Mesenchymal stem cell (in vitro differentiated cells and primary cell): ENCODE results near the gene JMJD8.

Source experiments
- DNase-seq: peaks from one replicate; pipeline ENCODE4 v3.0.0-alpha.2; 2013
- H2AFZ ChIP-seq: one replicate; pipeline ENCODE4 v1.6.1; 2013; ENCODE audit warnings: low read depth, mild to moderate bottlenecking, control low read depth, inconsistent platforms, low read length, moderate library complexity
- H2AK5ac ChIP-seq: 2 replicates; pipeline ENCODE4 v1.6.1; 2013; ENCODE audit warnings: low read length, moderate library complexity, mild to moderate bottlenecking, inconsistent platforms; ENCODE audit not compliant: severe bottlenecking
- H2BK120ac ChIP-seq: one replicate; pipeline ENCODE4 v1.6.1; 2013; ENCODE audit warnings: low read depth, mild to moderate bottlenecking, inconsistent platforms, low read length, moderate library complexity
- H2BK12ac ChIP-seq, 2 experiments: one replicate each; pipeline ENCODE4 v1.6.1; 2013; ENCODE audit warnings: inconsistent platforms in 2 of 2, low read length in 2 of 2, mild to moderate bottlenecking in 2 of 2, moderate library complexity in 2 of 2, control low read depth in 1 of 2
- H2BK15ac ChIP-seq: one replicate; pipeline ENCODE4 v1.6.1; 2013; ENCODE audit warnings: mild to moderate bottlenecking, low read depth, inconsistent platforms; ENCODE audit not compliant: poor library complexity, severe bottlenecking
- H2BK5ac ChIP-seq: 2 replicates; pipeline ENCODE4 v1.6.1; 2013; ENCODE audit warnings: low read depth, mild to moderate bottlenecking, low read length, control low read depth, inconsistent platforms; ENCODE audit not compliant: poor library complexity, severe bottlenecking
- H3K14ac ChIP-seq, 2 experiments: one replicate each; pipeline ENCODE4 v1.6.1; 2013; ENCODE audit warnings: inconsistent platforms in 2 of 2, low read length in 2 of 2, control low read depth in 1 of 2, mild to moderate bottlenecking in 1 of 2, moderate library complexity in 1 of 2
- H3K18ac ChIP-seq, 2 experiments: one replicate each; pipeline ENCODE4 v1.6.1; 2013; ENCODE audit warnings: inconsistent platforms in 2 of 2, low read length in 2 of 2, control low read depth in 1 of 2, low read depth in 1 of 2, mild to moderate bottlenecking in 1 of 2
- H3K23ac ChIP-seq, 2 experiments: one replicate each; pipeline ENCODE4 v1.6.1; 2013; ENCODE audit warnings: inconsistent platforms in 2 of 2, low read length in 2 of 2, mild to moderate bottlenecking in 2 of 2, moderate library complexity in 2 of 2, control low read depth in 1 of 2
- H3K27ac ChIP-seq: 2 replicates; pipeline ENCODE4 v1.5.1; 2013; ENCODE audit warnings: mild to moderate bottlenecking, moderate library complexity, low read length, control low read depth, inconsistent platforms; ENCODE audit not compliant: poor library complexity, severe bottlenecking
- H3K27me3 ChIP-seq, 2 experiments: 2 replicates each; pipeline versions ENCODE4 v1.6.1 to v1.7.0; 2013; ENCODE audit warnings: low read length in 2 of 2, mild to moderate bottlenecking in 2 of 2, moderate library complexity in 2 of 2, control low read depth in 1 of 2, inconsistent platforms in 1 of 2; ENCODE audit not compliant: control insufficient read depth in 1 of 2, insufficient read depth in 1 of 2
- H3K36me3 ChIP-seq, 2 experiments: 2 replicates each; pipeline versions ENCODE4 v1.6.1 to v1.7.0; 2013; ENCODE audit warnings: low read length in 2 of 2, control low read depth in 1 of 2, inconsistent platforms in 1 of 2, low read depth in 1 of 2, mild to moderate bottlenecking in 1 of 2; ENCODE audit not compliant: insufficient read depth in 2 of 2, control insufficient read depth in 1 of 2
- H3K4ac ChIP-seq, 2 experiments: one replicate each; pipeline ENCODE4 v1.6.1; 2013; ENCODE audit warnings: inconsistent platforms in 2 of 2, low read length in 2 of 2, mild to moderate bottlenecking in 2 of 2, moderate library complexity in 2 of 2, control low read depth in 1 of 2, low read depth in 1 of 2
- H3K4me1 ChIP-seq: 2 replicates; pipeline ENCODE4 v1.6.1; 2013; ENCODE audit warnings: low read depth, low read length, control low read depth; ENCODE audit not compliant: control insufficient read depth, insufficient read depth
- H3K4me2 ChIP-seq: 2 replicates; pipeline ENCODE4 v1.6.1; 2013; ENCODE audit warnings: low read length, mild to moderate bottlenecking, inconsistent platforms; ENCODE audit not compliant: poor library complexity, severe bottlenecking
- H3K4me3 ChIP-seq, 2 experiments: 2 replicates each; pipeline versions ENCODE4 v1.5.1 to v1.7.0; 2013; ENCODE audit warnings: low read length in 2 of 2, mild to moderate bottlenecking in 2 of 2, control low read depth in 1 of 2, low read depth in 1 of 2; ENCODE audit not compliant: insufficient read depth in 1 of 2
- H3K79me1 ChIP-seq: replicated peaks from 2 replicates; pipeline ENCODE4 v1.6.1; 2013; ENCODE audit warnings: mild to moderate bottlenecking, control low read depth, low read length, inconsistent platforms; ENCODE audit not compliant: poor library complexity, severe bottlenecking
- H3K9ac ChIP-seq: 2 replicates; pipeline ENCODE4 v1.7.0; 2013; ENCODE audit warnings: mild to moderate bottlenecking, low read length, moderate library complexity
- H3K9me3 ChIP-seq: 2 replicates; pipeline ENCODE4 v1.7.0; 2013; ENCODE audit warnings: mild to moderate bottlenecking, low read length; ENCODE audit not compliant: control insufficient read depth
- H4K8ac ChIP-seq: one replicate; pipeline ENCODE4 v1.6.1; 2013; ENCODE audit warnings: inconsistent platforms, mild to moderate bottlenecking, low read length, moderate library complexity
- H4K91ac ChIP-seq: one replicate; pipeline ENCODE4 v1.6.1; 2013; ENCODE audit warnings: mild to moderate bottlenecking, low read length, inconsistent platforms
- WGBS: methylation state at CpG from one replicate; pipeline ENCODE4 v1.1.7; 2013; ENCODE audit warnings: mixed read lengths; 5-methylcytosine and 5-hydroxymethylcytosine counted together

Gene JMJD8

GRCh38 chr16:647173-647902 is 36.8 kb downstream of the JMJD8 start:
- Histone ChIP-seq H3K4me1 (peaks cover 52% of the 10 kb centered on the region), H3K4me2 (no peak overlapping the region), H2AK5ac (no peak overlapping the region), H3K79me1 (peaks cover 42% of the 10 kb centered on the region), H4K91ac (no peak overlapping the region), H3K9me3 (no peaks in the 10 kb centered on the region), H3K18ac (no peak overlapping the region), H3K36me3 (peaks cover 0 to 47% of the 10 kb centered on the region in 2 experiments), H3K27me3 (no peaks in the 10 kb centered on the region), H3K9ac (no peak overlapping the region), H2BK15ac (no peak overlapping the region), H2BK120ac (no peak overlapping the region), H2AFZ (no peak overlapping the region), H3K27ac (no peak overlapping the region), H3K14ac (no peak overlapping the region), H2BK5ac (no peak overlapping the region), H4K8ac (peak overlapping the region; percentile 27), H3K4me3 (no peak overlapping the region), H3K4ac (no peak overlapping the region), H2BK12ac (no peak overlapping the region), H3K23ac (no peak overlapping the region)
- 97% methylated on average over 21 of the region's 25 CpGs for WGBS
- no peak for DNase-seq

- no peak overlapping the region for H4K8ac ChIP-seq
- peak overlapping the region in 1 of 2 experiments; percentile 27 for H3K4me3 ChIP-seq
- H2BK5ac ChIP-seq, result no peak overlapping the region
- H3K4me2 ChIP-seq, result no peak overlapping the region
- no peak overlapping the region for H3K27ac ChIP-seq
- H3K9me3 ChIP-seq, result no peaks in the 10 kb centered on the region
- H3K18ac ChIP-seq, result no peak overlapping the region
- H3K23ac ChIP-seq, result no peak overlapping the region
- peaks cover 0 to 41% of the 10 kb centered on the region in 2 experiments for H3K36me3 ChIP-seq
- H2BK15ac ChIP-seq, result no peak overlapping the region
- H3K4me1 ChIP-seq, result peaks cover 58% of the 10 kb centered on the region
- peaks cover 42% of the 10 kb centered on the region for H3K79me1 ChIP-seq
- no peak overlapping the region for H4K91ac ChIP-seq
- no peak overlapping the region for H3K14ac ChIP-seq
- WGBS, result 95% methylated on average over 22 of the region's 22 CpGs
- DNase-seq, result no peak
- no peaks in the 10 kb centered on the region for H3K27me3 ChIP-seq
- no peak overlapping the region for H3K9ac ChIP-seq
- H3K4ac ChIP-seq, result no peak overlapping the region
- H2BK12ac ChIP-seq, result no peak overlapping the region
- H2AK5ac ChIP-seq, result no peak overlapping the region
- no peak overlapping the region for H2AFZ ChIP-seq
- no peak overlapping the region for H2BK120ac ChIP-seq
Observed at GRCh38 chr16:646679-647172, 37.4 kb downstream of the JMJD8 start.

- H3K36me3 ChIP-seq, result peaks cover 0 to 34% of the 10 kb centered on the region in 2 experiments
- no peak overlapping the region for H3K27ac ChIP-seq
- H3K4ac ChIP-seq, result no peak overlapping the region
- H3K9ac ChIP-seq, result peak overlapping the region; percentile 15
- H2AK5ac ChIP-seq, result no peak overlapping the region
- H3K14ac ChIP-seq, result no peak overlapping the region
- 91% methylated on average over 27 of the region's 32 CpGs for WGBS
- H4K8ac ChIP-seq, result peak overlapping the region; percentile 3
- H3K4me1 ChIP-seq, result peaks cover 64% of the 10 kb centered on the region
- no peaks in the 10 kb centered on the region for H3K9me3 ChIP-seq
- no peak overlapping the region for H2BK12ac ChIP-seq
- H3K4me2 ChIP-seq, result no peak overlapping the region
- H2BK15ac ChIP-seq, result no peak overlapping the region
- no peak overlapping the region for H2AFZ ChIP-seq
- no peak overlapping the region for H3K4me3 ChIP-seq
- no peak overlapping the region for H4K91ac ChIP-seq
- peaks cover 40% of the 10 kb centered on the region for H3K79me1 ChIP-seq
- no peaks in the 10 kb centered on the region for H3K27me3 ChIP-seq
- no peak for DNase-seq
- no peak overlapping the region for H3K23ac ChIP-seq
- H2BK5ac ChIP-seq, result no peak overlapping the region
- H3K18ac ChIP-seq, result no peak overlapping the region
- H2BK120ac ChIP-seq, result no peak overlapping the region
Observed at GRCh38 chr16:645852-646678, 38.1 kb downstream of the JMJD8 start.

GRCh38 chr16:644556-644955 is 39.6 kb downstream of the JMJD8 start:
- 96% methylated on average over 12 of the region's 12 CpGs for WGBS
- no peak overlapping the region for H3K4me2 ChIP-seq

More at GRCh38 chr16:644556-644955, 39.6 kb downstream of the JMJD8 start:
- no peak overlapping the region for H3K27ac ChIP-seq
- no peak overlapping the region for H2BK12ac ChIP-seq
- H3K4ac ChIP-seq, result no peak overlapping the region
- H4K91ac ChIP-seq, result no peak overlapping the region
- H3K14ac ChIP-seq, result no peak overlapping the region
- H3K9ac ChIP-seq, result no peak overlapping the region
- no peak overlapping the region for H4K8ac ChIP-seq
- H3K36me3 ChIP-seq, result peaks cover 0 to 27% of the 10 kb centered on the region in 2 experiments
- no peak overlapping the region for H2AK5ac ChIP-seq
- H2BK120ac ChIP-seq, result no peak overlapping the region
- no peak overlapping the region for H3K23ac ChIP-seq
- no peak for DNase-seq
- H3K4me1 ChIP-seq, result peaks cover 63% of the 10 kb centered on the region
- no peak overlapping the region for H2BK5ac ChIP-seq
- peaks cover 37% of the 10 kb centered on the region for H3K79me1 ChIP-seq
- no peaks in the 10 kb centered on the region for H3K27me3 ChIP-seq
- H2BK15ac ChIP-seq, result no peak overlapping the region
- no peaks in the 10 kb centered on the region for H3K9me3 ChIP-seq
- H3K4me3 ChIP-seq, result no peak overlapping the region
- H2AFZ ChIP-seq, result no peak overlapping the region
- H3K18ac ChIP-seq, result no peak overlapping the region
